HepG2 (cell line): ENCODE data around the gene FAM180A. TPM values are rescaled to one million over a fixed set of nuclear protein-coding genes. Genes with fewer than 3 reads are reported as not detected.

Source experiments
- ATAC-seq: fragments of 200-7000 bp; cut with Tn5 transposase; 3 replicates; pipeline ENCODE4 v1.9.1; 2020; ENCODE audit warnings: mild to moderate bottlenecking, moderate library complexity
- BruUV-seq: library from RNA; stranded (reverse); fragments of 400-500 nt; replicated peaks from 2 replicates; lab custom pipeline; 2021; lab: Mats Ljungman, UMichigan
- CTCF ChIA-PET: fragments of 300-600 bp; formaldehyde crosslinking; extraction: SDS; loops from one replicate; lab custom pipeline; 2021; ENCODE audit warnings: low total read pairs, inconsistent platforms, low intra/inter-chr PET ratio; lab: Yijun Ruan, JAX
- POLR2A ChIA-PET: fragments of 350-600 bp; sonication (Branson Sonifier 250); formaldehyde crosslinking; loops from one replicate; lab custom pipeline; 2020; ENCODE audit warnings: antibody characterized with exemption, inconsistent platforms; lab: Yijun Ruan, JAX
- DNase-seq: peaks from one replicate; pipeline ENCODE4 v3.0.0-alpha.2; 2015; ENCODE audit warnings: low spot score
- FAIRE-seq: peaks from 3 replicates; lab custom pipeline; 2011; peaks lifted over from hg19 to GRCh38; lab: Jason Lieb, UNC
- H2AFZ ChIP-seq: one replicate; pipeline ENCODE4 v1.6.1; 2011; ENCODE audit warnings: low read length, inconsistent platforms
- H3K27ac ChIP-seq: fragments of 300-600 bp; 3 replicates; pipeline ENCODE4 v1.8.0; 2011; ENCODE audit warnings: mixed run types, mild to moderate bottlenecking, mixed read lengths, low read length, inconsistent platforms; ENCODE audit not compliant: insufficient read depth; ENCODE audit errors: extremely low read length
- H3K27me3 ChIP-seq, 2 experiments: fragments of 200-600 bp in 1 of 2; 2 replicates in 1 of 2; 3 replicates in 1 of 2; pipeline versions ENCODE4 v1.6.0 to v1.8.0; 2011; ENCODE audit warnings: low read length in 2 of 2, mild to moderate bottlenecking in 2 of 2, moderate library complexity in 2 of 2, inconsistent platforms in 1 of 2; ENCODE audit not compliant: insufficient read depth in 2 of 2, control insufficient read depth in 1 of 2
- H3K36me3 ChIP-seq, 2 experiments: fragments of 200-600 bp in 1 of 2; replicated peaks in 1 of 2; 2 replicates in 1 of 2; 3 replicates in 1 of 2; pipeline versions ENCODE4 v1.5.1 to v1.8.0; 2011; ENCODE audit warnings: low read length in 2 of 2, inconsistent platforms in 1 of 2; ENCODE audit not compliant: insufficient read depth in 2 of 2, control insufficient read depth in 1 of 2
- H3K4me1 ChIP-seq: 2 replicates; pipeline ENCODE4 v1.5.1; 2012; ENCODE audit warnings: low read length, inconsistent platforms; ENCODE audit not compliant: insufficient read depth
- H3K4me2 ChIP-seq: 2 replicates; pipeline ENCODE4 v1.6.0; 2011; ENCODE audit warnings: low read depth, low read length, inconsistent platforms
- H3K4me3 ChIP-seq, 3 experiments: fragments of 200-600 bp in 1 of 3; sonication (generic), shearing (Covaris generic) in 1 of 3; replicated peaks in 1 of 3; 2 replicates each; pipeline ENCODE4 v1.5.1; 2011 to 2016; ENCODE audit warnings: low read length in 3 of 3, inconsistent platforms in 2 of 3, low read depth in 2 of 3, mild to moderate bottlenecking in 2 of 3, control low read depth in 1 of 3, mixed read lengths in 1 of 3; ENCODE audit not compliant: insufficient read depth in 1 of 3
- H3K79me2 ChIP-seq: one replicate; pipeline ENCODE4 v1.6.1; 2011; ENCODE audit warnings: low read length, inconsistent platforms; ENCODE audit not compliant: insufficient read depth
- H3K9ac ChIP-seq: 2 replicates; pipeline ENCODE4 v1.6.0; 2011; ENCODE audit warnings: mild to moderate bottlenecking, low read depth, low read length, inconsistent platforms; ENCODE audit not compliant: insufficient read depth
- H3K9me3 ChIP-seq: 2 replicates; pipeline ENCODE4 v1.5.1; 2012; ENCODE audit warnings: mild to moderate bottlenecking, low read length
- H4K20me1 ChIP-seq: 2 replicates; pipeline ENCODE4 v1.6.0; 2011; ENCODE audit warnings: inconsistent platforms, mild to moderate bottlenecking, low read length, moderate library complexity; ENCODE audit not compliant: insufficient read depth
- ATF4 ChIP-seq, 2 experiments: fragments of 450-650 bp in 1 of 2; sonication (generic) in 1 of 2; formaldehyde crosslinking; IDR thresholded peaks; 2 replicates each; pipeline versions ENCODE4 v1.5.0 to v1.8.0; 2020 to 2022; ENCODE audit warnings: mild to moderate bottlenecking in 1 of 2, missing genetic modification reagents in 1 of 2
- CHD4 ChIP-seq: fragments of 200-600 bp; sonication (generic); IDR thresholded peaks from 2 replicates; pipeline ENCODE4 v1.7.0; 2017; ENCODE audit warnings: mild to moderate bottlenecking, low read length, borderline replicate concordance
- EP300 ChIP-seq, 3 experiments: sonication (generic) in 1 of 3; formaldehyde crosslinking in 1 of 3; IDR thresholded peaks; 2 replicates each; pipeline versions ENCODE4 v1.5.1 to v1.6.1; 2011 to 2020; ENCODE audit warnings: low read depth in 2 of 3, low read length in 2 of 3, borderline replicate concordance in 1 of 3, improper control_type of control experiment in 1 of 3, mild to moderate bottlenecking in 1 of 3, missing genetic modification reagents in 1 of 3, moderate library complexity in 1 of 3
- GTF3A ChIP-seq: sonication (generic); formaldehyde crosslinking; conservative IDR thresholded peaks from 2 replicates; pipeline ENCODE4 v1.4.0; 2020; ENCODE audit warnings: mild to moderate bottlenecking, missing genetic modification reagents
- NFIB ChIP-seq: sonication (generic); formaldehyde crosslinking; IDR thresholded peaks from 2 replicates; pipeline ENCODE4 v1.9.0; 2021; ENCODE audit warnings: missing genetic modification reagents, mild to moderate bottlenecking, borderline replicate concordance
- NFYB ChIP-seq: sonication (generic); formaldehyde crosslinking; IDR thresholded peaks from 2 replicates; pipeline ENCODE4 v1.4.0; 2020; ENCODE audit warnings: missing genetic modification reagents
- RBM39 ChIP-seq: fragments of 200-400 bp; formaldehyde crosslinking; IDR thresholded peaks from one replicate; pipeline ENCODE4 v1.6.1; 2018; ENCODE audit warnings: antibody characterized with exemption, mild to moderate bottlenecking, low read depth, low read length; ENCODE audit not compliant: poor library complexity, severe bottlenecking
- SALL1 ChIP-seq: sonication (generic); formaldehyde crosslinking; IDR thresholded peaks from 2 replicates; pipeline ENCODE4 v1.8.0; 2022; ENCODE audit warnings: mild to moderate bottlenecking, missing genetic modification reagents
- SIN3A ChIP-seq: IDR thresholded peaks from 2 replicates; pipeline ENCODE4 v1.6.1; 2011; ENCODE audit warnings: low read depth, mild to moderate bottlenecking, control low read depth, low read length, borderline replicate concordance
- TFDP1 ChIP-seq: IDR thresholded peaks from 2 replicates; pipeline ENCODE4 v1.6.1; 2016; ENCODE audit warnings: missing compliant biosample characterization, missing genetic modification reagents, borderline replicate concordance
- ZFP1 ChIP-seq: IDR thresholded peaks from 2 replicates; pipeline ENCODE4 v1.6.1; 2016
- ZNF430 ChIP-seq: sonication (generic); formaldehyde crosslinking; IDR thresholded peaks from 2 replicates; pipeline ENCODE4 v1.9.0; 2021; ENCODE audit warnings: mild to moderate bottlenecking, missing genetic modification reagents
- ZNF720 ChIP-seq: sonication (generic); formaldehyde crosslinking; IDR thresholded peaks from 2 replicates; pipeline ENCODE4 v1.4.0; 2020; ENCODE audit warnings: missing genetic modification reagents
- ZNF790 ChIP-seq: sonication (generic); formaldehyde crosslinking; IDR thresholded peaks from 2 replicates; pipeline ENCODE4 v1.8.0; 2022; ENCODE audit warnings: missing genetic modification reagents, mild to moderate bottlenecking, borderline replicate concordance
- ZSCAN29 ChIP-seq: sonication (generic); formaldehyde crosslinking; conservative IDR thresholded peaks from 2 replicates; pipeline ENCODE4 v1.4.0; 2020; ENCODE audit warnings: mild to moderate bottlenecking, missing genetic modification reagents
- ZXDC ChIP-seq: sonication (generic); formaldehyde crosslinking; IDR thresholded peaks from 2 replicates; pipeline ENCODE4 v1.5.0; 2020; ENCODE audit warnings: mild to moderate bottlenecking, missing genetic modification reagents
- WGBS: methylation state at CpG from one replicate; pipeline ENCODE4 v1.1.6; 2017; ENCODE audit warnings: low lambda C conversion rate; 5-methylcytosine and 5-hydroxymethylcytosine counted together
- in situ Hi-C: cut with HindIII; loops from 2 replicates; pipeline ENCODE4 v1.10.0; 2017; ENCODE audit warnings: low pct_unique_long_range_greater_than_20kb; ENCODE audit not compliant: extremely low pct_ligation_motif_present
- intact Hi-C: fragments of 100-400 bp; cut with micrococcal nuclease; formaldehyde crosslinking; loops from one replicate; pipeline ENCODE4 v1.10.0; 2022; ENCODE audit not compliant: unreplicated experiment
- polyA plus RNA-seq, 8 experiments: library from polyadenylated mRNA; depleted of rRNA in 3 of 8; stranded (reverse) in 7 of 8; unstranded in 1 of 8; fragments of >200 nt; fragmentation: Illumina TruSeq in 4 of 8; extraction: Trizol in 4 of 8; gene quantifications; 2 replicates each; pipeline versions ENCODE4 v1.2.1 to v1.2.3, GENCODE V29; 2011 to 2016; ENCODE audit warnings: low read depth in 4 of 8, missing spikeins in 1 of 8, mixed read lengths in 1 of 8; ENCODE audit not compliant: insufficient read depth in 1 of 8
- total RNA-seq, 5 experiments: library from RNA; depleted of rRNA; stranded (reverse); fragments of >200 nt; fragmentation: Illumina TruSeq; extraction: Trizol; gene quantifications; 2 replicates each; pipeline ENCODE4 v1.2.3, GENCODE V29; 2016; ENCODE audit warnings: low read depth in 1 of 5

Gene FAM180A
- total and polyA plus RNA-seq, 2 of the 13 experiments (the other 11 are each of a cell fraction or from before 2014, with no cell fraction given): not detected

- TF ChIP-seq ZSCAN29 (CRISPR knock-in tag): no peak
Observed at GRCh38 chr7:135712796-135713195, 35.8 kb downstream of the FAM180A start (continued).

GRCh38 chr7:135712182-135712782 lies 36.3 kb downstream of the FAM180A start:
- Histone ChIP-seq H3K4me2 (no peak overlapping the region), H4K20me1 (no peaks in the 10 kb centered on the region), H3K4me3 (no peak overlapping the region), H3K79me2 (no peaks in the 10 kb centered on the region), H2AFZ (no peak overlapping the region), H3K4me1 (peaks cover 22% of the 10 kb centered on the region), H3K36me3 (no peaks in the 10 kb centered on the region), H3K9ac (no peak overlapping the region), H3K27me3 (peaks cover 5 to 36% of the 10 kb centered on the region in 2 experiments; a peak in 4 of 5 replicates), H3K9me3 (no peaks in the 10 kb centered on the region), H3K27ac (no peak overlapping the region)
- TF ChIP-seq ATF4 (CRISPR knock-in tag; IDR thresholded peaks at IDR 0.05) (no peak), GTF3A (CRISPR knock-in tag) (no peak), ZXDC (CRISPR knock-in tag) (no peak), ZFP1 (CRISPR knock-in tag) (no peak), NFIB (CRISPR knock-in tag) (no peak), SALL1 (no peak), ZNF790 (no peak), CHD4 (no peak), NFYB (no peak), RBM39 (no peak), TFDP1 (CRISPR knock-in tag) (no peak), SIN3A (no peak), ZNF430 (CRISPR knock-in tag) (no peak), ZNF720 (no peak), EP300 (IDR thresholded peaks at IDR 0.05; ENCODE audit: low read depth in 2 of 2, low read length in 2 of 2) (no peak), EP300 (CRISPR knock-in tag; IDR thresholded peaks at IDR 0.05; ENCODE audit: borderline replicate concordance) (no peak)
- DNase-seq (no peak), FAIRE-seq (no peak), ATAC-seq (no peak)
- POLR2A ChIA-PET: interaction anchor here (0.6 kb wide), 1 partner anchor 425 kb away, joined by 4 read pairs; no protein-coding TSS in a partner anchor
- intact Hi-C loops: no loop called here
- CTCF ChIA-PET: no interaction called here
- in situ Hi-C loops: no loop called here
- 39% methylated on average over 4 of the region's 4 CpGs for WGBS
- BruUV-seq: no TSS peak
